Loucy (cell line): ENCODE results near the gene ERFE.

Experiments used
- CTCF ChIP-seq: fragments of 200-600 bp; sonication (generic); conservative IDR thresholded peaks from 2 replicates; pipeline ENCODE4 v1.5.1; 2014; ENCODE audit warnings: mild to moderate bottlenecking, antibody characterized with exemption, low read length
- EZH2phosphoT487 ChIP-seq: fragments of 200-600 bp; IDR thresholded peaks from 2 replicates; pipeline ENCODE4 v1.6.1; 2018; ENCODE audit warnings: antibody characterized with exemption, mild to moderate bottlenecking, moderate library complexity, borderline replicate concordance

- no peak for TF ChIP-seq CTCF
- TF ChIP-seq EZH2phosphoT487 = no peak
Measured at GRCh38 chr2:238129166-238130010, 29.4 kb upstream of the ERFE start.
